Cerebellar cortex (tissue), 1 donor: ENCODE measurements around the gene PRKACB.

Source experiments
- DNase-seq: peaks from one replicate; pipeline ENCODE4 v3.0.0-alpha.2; 2015; ENCODE audit warnings: low spot score

The PRKACB gene

GRCh38 chr1:84156210-84156621, 12.1 kb downstream of the PRKACB start:
- no peak for DNase-seq

GRCh38 chr1:84159533-84160240, 15.6 kb downstream of the PRKACB start:
- no peak for DNase-seq

GRCh38 chr1:84162295-84162694, 18.2 kb downstream of the PRKACB start:
- no peak for DNase-seq

GRCh38 chr1:84163123-84163931, 19.3 kb downstream of the PRKACB start:
- DNase-seq, result peak; percentile 65

- peak; percentile 77 for DNase-seq
These were observed 20.1 kb downstream of the PRKACB start for GRCh38 chr1:84164161-84164560.

GRCh38 chr1:84164567-84165021, 20.5 kb downstream of the PRKACB start:
- peak; percentile 73 for DNase-seq

GRCh38 chr1:84165601-84166000, 21.5 kb downstream of the PRKACB start:
- peak; percentile 72 for DNase-seq

- DNase-seq, result peak; percentile 37
These were observed 22.7 kb downstream of the PRKACB start for GRCh38 chr1:84166797-84167196.

- peak; percentile 36 for DNase-seq
These were observed 24.7 kb downstream of the PRKACB start for GRCh38 chr1:84168783-84169182.

GRCh38 chr1:84170171-84170570, 26.1 kb downstream of the PRKACB start:
- DNase-seq, result peak; percentile 63

GRCh38 chr1:84171481-84171880, 27.4 kb downstream of the PRKACB start:
- DNase-seq, result no peak

- DNase-seq, result peak; percentile 72
These were observed 30.0 kb downstream of the PRKACB start for GRCh38 chr1:84174051-84174556.

- DNase-seq, result no peak
These were observed 37.4 kb downstream of the PRKACB start for GRCh38 chr1:84181350-84182005.

- DNase-seq, result no peak
These were observed 46.4 kb downstream of the PRKACB start for GRCh38 chr1:84190455-84190854.

GRCh38 chr1:84192681-84193080, 48.6 kb downstream of the PRKACB start:
- peak; percentile 79 for DNase-seq

- DNase-seq, result no peak
These were observed 54.8 kb downstream of the PRKACB start for GRCh38 chr1:84198832-84199231.

- no peak for DNase-seq
These were observed 55.2 kb downstream of the PRKACB start for GRCh38 chr1:84199257-84199656.

GRCh38 chr1:84202126-84202525, 58.1 kb downstream of the PRKACB start:
- DNase-seq, result no peak

GRCh38 chr1:84206375-84206774, 62.3 kb downstream of the PRKACB start:
- DNase-seq, result no peak

- no peak for DNase-seq
These were observed 64.9 kb downstream of the PRKACB start for GRCh38 chr1:84208935-84209334.

GRCh38 chr1:84214115-84214956, 70.3 kb downstream of the PRKACB start:
- no peak for DNase-seq

GRCh38 chr1:84217239-84217638, 73.2 kb downstream of the PRKACB start:
- no peak for DNase-seq
